Cardiac septum (tissue), 1 donor: ENCODE results near the gene GRM7. TPM values are rescaled to one million over a fixed set of nuclear protein-coding genes. Genes with fewer than 3 reads are reported as not detected.

ENCODE experiments used
- DNase-seq: peaks from one replicate; pipeline ENCODE4 v3.0.0-alpha.2; 2020; ENCODE audit warnings: low spot score
- intact Hi-C: fragments of 100-400 bp; cut with DNase I; formaldehyde crosslinking; loops from one replicate; pipeline ENCODE4 v1.14.0; 2022
- total RNA-seq: library from RNA; stranded (reverse); fragmentation: NEBNext Ultra II Directional; extraction: Animal tissue kit (Norgen Biotek cat#: 25700); gene quantifications from one replicate; pipeline ENCODE4 v1.2.1, GENCODE V29; 2021
- donor health status: DM: no; HTN: no; CAD: no.

The GRM7 gene
- total RNA-seq, 1 donor from 2014 or later: not detected

- DNase-seq: no peak
- intact Hi-C loops: no loop called here
These were observed 75.1 kb downstream of the GRM7 start for GRCh38 chr3:6935970-6936369.

- intact Hi-C loops: no loop called here
- no peak for DNase-seq
These were observed 101.9 kb downstream of the GRM7 start for GRCh38 chr3:6962801-6963200.

GRCh38 chr3:6965881-6966280, 105.0 kb downstream of the GRM7 start:
- intact Hi-C loops: no loop called here

GRCh38 chr3:6971933-6972332, 111.0 kb downstream of the GRM7 start:
- intact Hi-C loops: no loop called here
- no peak for DNase-seq

More at GRCh38 chr3:6965881-6966280, 105.0 kb downstream of the GRM7 start:
- DNase-seq: no peak

GRCh38 chr3:6985848-6986247, 124.9 kb downstream of the GRM7 start:
- no peak for DNase-seq
- intact Hi-C loops: no loop called here

- no peak for DNase-seq
- intact Hi-C loops: loop anchor here (10.0 kb wide), 1 partner anchor 555 kb away; no protein-coding TSS in a partner anchor
These were observed 128.8 kb downstream of the GRM7 start for GRCh38 chr3:6989608-6990291.

- DNase-seq: no peak
- intact Hi-C loops: loop anchor here (10.0 kb wide), 1 partner anchor 551 kb away; no protein-coding TSS in a partner anchor
These were observed 133.3 kb downstream of the GRM7 start for GRCh38 chr3:6994081-6994668.

- intact Hi-C loops: no loop called here
These were observed 139.6 kb downstream of the GRM7 start for GRCh38 chr3:7000501-7000900.

GRCh38 chr3:7001370-7001769, 140.5 kb downstream of the GRM7 start:
- DNase-seq: no peak
- intact Hi-C loops: no loop called here

More at GRCh38 chr3:7000501-7000900, 139.6 kb downstream of the GRM7 start:
- no peak for DNase-seq

- intact Hi-C loops: no loop called here
These were observed 154.9 kb downstream of the GRM7 start for GRCh38 chr3:7015683-7016440.

GRCh38 chr3:7025581-7026300, 164.8 kb downstream of the GRM7 start:
- intact Hi-C loops: no loop called here
- no peak for DNase-seq

More at GRCh38 chr3:7015683-7016440, 154.9 kb downstream of the GRM7 start:
- no peak for DNase-seq

GRCh38 chr3:7029562-7029961, 168.6 kb downstream of the GRM7 start:
- intact Hi-C loops: no loop called here
- no peak for DNase-seq

- intact Hi-C loops: no loop called here
- no peak for DNase-seq
These were observed 177.5 kb downstream of the GRM7 start for GRCh38 chr3:7038394-7038793.

GRCh38 chr3:7062714-7063113, 201.8 kb downstream of the GRM7 start:
- no peak for DNase-seq
- intact Hi-C loops: no loop called here

GRCh38 chr3:7070461-7070860, 209.5 kb downstream of the GRM7 start:
- DNase-seq: no peak
- intact Hi-C loops: no loop called here

- no peak for DNase-seq
- intact Hi-C loops: no loop called here
These were observed 213.3 kb downstream of the GRM7 start for GRCh38 chr3:7074217-7074616.

GRCh38 chr3:7075117-7075516, 214.2 kb downstream of the GRM7 start:
- no peak for DNase-seq
- intact Hi-C loops: no loop called here

GRCh38 chr3:7075901-7076300, 215.0 kb downstream of the GRM7 start:
- DNase-seq: no peak
- intact Hi-C loops: no loop called here

GRCh38 chr3:7082244-7082643, 221.3 kb downstream of the GRM7 start:
- intact Hi-C loops: no loop called here
- no peak for DNase-seq

- intact Hi-C loops: no loop called here
- no peak for DNase-seq
These were observed 225.5 kb downstream of the GRM7 start for GRCh38 chr3:7086417-7086816.
